HepG2 (cell line): ENCODE measurements around the gene OBSL1. TPM values are rescaled to one million over a fixed set of nuclear protein-coding genes. Genes with fewer than 3 reads are reported as not detected.

Experiments
- ATAC-seq: fragments of 200-7000 bp; cut with Tn5 transposase; 3 replicates; pipeline ENCODE4 v1.9.1; 2020; ENCODE audit warnings: mild to moderate bottlenecking, moderate library complexity
- BruUV-seq: library from RNA; stranded (reverse); fragments of 400-500 nt; replicated peaks from 2 replicates; lab custom pipeline; 2021; lab: Mats Ljungman, UMichigan
- CTCF ChIA-PET: fragments of 300-600 bp; formaldehyde crosslinking; extraction: SDS; loops from one replicate; lab custom pipeline; 2021; ENCODE audit warnings: low total read pairs, inconsistent platforms, low intra/inter-chr PET ratio; lab: Yijun Ruan, JAX
- POLR2A ChIA-PET: fragments of 350-600 bp; sonication (Branson Sonifier 250); formaldehyde crosslinking; loops from one replicate; lab custom pipeline; 2020; ENCODE audit warnings: antibody characterized with exemption, inconsistent platforms; lab: Yijun Ruan, JAX
- DNase-seq: peaks from one replicate; pipeline ENCODE4 v3.0.0-alpha.2; 2015; ENCODE audit warnings: low spot score
- FAIRE-seq: peaks from 3 replicates; lab custom pipeline; 2011; peaks lifted over from hg19 to GRCh38; lab: Jason Lieb, UNC
- H2AFZ ChIP-seq: one replicate; pipeline ENCODE4 v1.6.1; 2011; ENCODE audit warnings: low read length, inconsistent platforms
- H3K27ac ChIP-seq: fragments of 300-600 bp; 3 replicates; pipeline ENCODE4 v1.8.0; 2011; ENCODE audit warnings: mixed run types, mild to moderate bottlenecking, mixed read lengths, low read length, inconsistent platforms; ENCODE audit not compliant: insufficient read depth; ENCODE audit errors: extremely low read length
- H3K27me3 ChIP-seq, 2 experiments: fragments of 200-600 bp in 1 of 2; 2 replicates in 1 of 2; 3 replicates in 1 of 2; pipeline versions ENCODE4 v1.6.0 to v1.8.0; 2011; ENCODE audit warnings: low read length in 2 of 2, mild to moderate bottlenecking in 2 of 2, moderate library complexity in 2 of 2, inconsistent platforms in 1 of 2; ENCODE audit not compliant: insufficient read depth in 2 of 2, control insufficient read depth in 1 of 2
- H3K36me3 ChIP-seq, 2 experiments: fragments of 200-600 bp in 1 of 2; replicated peaks in 1 of 2; 2 replicates in 1 of 2; 3 replicates in 1 of 2; pipeline versions ENCODE4 v1.5.1 to v1.8.0; 2011; ENCODE audit warnings: low read length in 2 of 2, inconsistent platforms in 1 of 2; ENCODE audit not compliant: insufficient read depth in 2 of 2, control insufficient read depth in 1 of 2
- H3K4me1 ChIP-seq: 2 replicates; pipeline ENCODE4 v1.5.1; 2012; ENCODE audit warnings: low read length, inconsistent platforms; ENCODE audit not compliant: insufficient read depth
- H3K4me2 ChIP-seq: 2 replicates; pipeline ENCODE4 v1.6.0; 2011; ENCODE audit warnings: low read depth, low read length, inconsistent platforms
- H3K4me3 ChIP-seq, 3 experiments: fragments of 200-600 bp in 1 of 3; sonication (generic), shearing (Covaris generic) in 1 of 3; replicated peaks in 1 of 3; 2 replicates each; pipeline ENCODE4 v1.5.1; 2011 to 2016; ENCODE audit warnings: low read length in 3 of 3, inconsistent platforms in 2 of 3, low read depth in 2 of 3, mild to moderate bottlenecking in 2 of 3, control low read depth in 1 of 3, mixed read lengths in 1 of 3; ENCODE audit not compliant: insufficient read depth in 1 of 3
- H3K79me2 ChIP-seq: one replicate; pipeline ENCODE4 v1.6.1; 2011; ENCODE audit warnings: low read length, inconsistent platforms; ENCODE audit not compliant: insufficient read depth
- H3K9ac ChIP-seq: 2 replicates; pipeline ENCODE4 v1.6.0; 2011; ENCODE audit warnings: mild to moderate bottlenecking, low read depth, low read length, inconsistent platforms; ENCODE audit not compliant: insufficient read depth
- H3K9me3 ChIP-seq: 2 replicates; pipeline ENCODE4 v1.5.1; 2012; ENCODE audit warnings: mild to moderate bottlenecking, low read length
- H4K20me1 ChIP-seq: 2 replicates; pipeline ENCODE4 v1.6.0; 2011; ENCODE audit warnings: inconsistent platforms, mild to moderate bottlenecking, low read length, moderate library complexity; ENCODE audit not compliant: insufficient read depth
- ATF3 ChIP-seq: sonication (generic); formaldehyde crosslinking; IDR thresholded peaks from 2 replicates; pipeline ENCODE4 v1.4.0; 2020; ENCODE audit warnings: missing genetic modification reagents
- CAMTA2 ChIP-seq: sonication (generic); formaldehyde crosslinking; IDR thresholded peaks from 2 replicates; pipeline ENCODE4 v1.4.0; 2020; ENCODE audit warnings: mild to moderate bottlenecking, missing genetic modification reagents, borderline replicate concordance
- HNF4G ChIP-seq, 2 experiments: sonication (generic) in 1 of 2; formaldehyde crosslinking in 1 of 2; IDR thresholded peaks; 2 replicates each; pipeline versions ENCODE4 v1.4.0 to v1.6.1; 2011 to 2020; ENCODE audit warnings: borderline replicate concordance in 2 of 2, low read depth in 2 of 2, mild to moderate bottlenecking in 2 of 2, low read length in 1 of 2, missing genetic modification reagents in 1 of 2, moderate library complexity in 1 of 2
- IRF1 ChIP-seq: sonication (generic); formaldehyde crosslinking; IDR thresholded peaks from 2 replicates; pipeline ENCODE4 v1.4.0; 2020; ENCODE audit warnings: low read depth, mild to moderate bottlenecking, missing genetic modification reagents
- MXD4 ChIP-seq: IDR thresholded peaks from 2 replicates; pipeline ENCODE4 v1.6.1; 2016; ENCODE audit warnings: mild to moderate bottlenecking, missing biosample characterization, missing genetic modification reagents
- RBAK ChIP-seq: sonication (generic); formaldehyde crosslinking; IDR thresholded peaks from 2 replicates; pipeline ENCODE4 v1.5.1; 2020; ENCODE audit warnings: mild to moderate bottlenecking, missing genetic modification reagents
- SIN3B ChIP-seq: fragments of 150-350 bp; IDR thresholded peaks from 2 replicates; pipeline ENCODE4 v1.6.1; 2014; ENCODE audit warnings: low read length
- TOE1 ChIP-seq: sonication (generic); formaldehyde crosslinking; IDR thresholded peaks from 2 replicates; pipeline ENCODE4 v1.4.0; 2020; ENCODE audit warnings: mild to moderate bottlenecking, missing genetic modification reagents
- ZMAT5 ChIP-seq: sonication (generic); formaldehyde crosslinking; IDR thresholded peaks from 2 replicates; pipeline ENCODE4 v1.5.0; 2020; ENCODE audit warnings: mild to moderate bottlenecking, low read depth, missing genetic modification reagents, borderline replicate concordance
- ZNF318 ChIP-seq: sonication (generic); formaldehyde crosslinking; IDR thresholded peaks from 2 replicates; pipeline ENCODE4 v1.4.0; 2020; ENCODE audit warnings: mild to moderate bottlenecking, missing genetic modification reagents
- ZNF496 ChIP-seq: sonication (generic); formaldehyde crosslinking; IDR thresholded peaks from 2 replicates; pipeline ENCODE4 v1.8.1; 2023; ENCODE audit warnings: mild to moderate bottlenecking, moderate library complexity, missing genetic modification reagents; ENCODE audit not compliant: insufficient replicate concordance
- ZNF839 ChIP-seq: sonication (generic); formaldehyde crosslinking; IDR thresholded peaks from 2 replicates; pipeline ENCODE4 v1.4.0; 2020; ENCODE audit warnings: missing genetic modification reagents, mild to moderate bottlenecking, borderline replicate concordance
- WGBS: methylation state at CpG from one replicate; pipeline ENCODE4 v1.1.6; 2017; ENCODE audit warnings: low lambda C conversion rate; 5-methylcytosine and 5-hydroxymethylcytosine counted together
- in situ Hi-C: cut with HindIII; loops from 2 replicates; pipeline ENCODE4 v1.10.0; 2017; ENCODE audit warnings: low pct_unique_long_range_greater_than_20kb; ENCODE audit not compliant: extremely low pct_ligation_motif_present
- intact Hi-C: fragments of 100-400 bp; cut with micrococcal nuclease; formaldehyde crosslinking; loops from one replicate; pipeline ENCODE4 v1.10.0; 2022; ENCODE audit not compliant: unreplicated experiment
- polyA plus RNA-seq, 8 experiments: library from polyadenylated mRNA; depleted of rRNA in 3 of 8; stranded (reverse) in 7 of 8; unstranded in 1 of 8; fragments of >200 nt; fragmentation: Illumina TruSeq in 4 of 8; extraction: Trizol in 4 of 8; gene quantifications; 2 replicates each; pipeline versions ENCODE4 v1.2.1 to v1.2.3, GENCODE V29; 2011 to 2016; ENCODE audit warnings: low read depth in 4 of 8, missing spikeins in 1 of 8, mixed read lengths in 1 of 8; ENCODE audit not compliant: insufficient read depth in 1 of 8
- total RNA-seq, 5 experiments: library from RNA; depleted of rRNA; stranded (reverse); fragments of >200 nt; fragmentation: Illumina TruSeq; extraction: Trizol; gene quantifications; 2 replicates each; pipeline ENCODE4 v1.2.3, GENCODE V29; 2016; ENCODE audit warnings: low read depth in 1 of 5

OBSL1 gene
- total and polyA plus RNA-seq, 2 of the 13 experiments (the other 11 are each of a cell fraction or from before 2014, with no cell fraction given), result 86.7 to 218 TPM

- no peak for DNase-seq
- WGBS, result 48% methylated on average over 6 of the region's 6 CpGs
- Histone ChIP-seq H4K20me1 (no peaks in the 10 kb centered on the region), H3K79me2 (no peaks in the 10 kb centered on the region), H3K27ac (no peak overlapping the region), H2AFZ (no peak overlapping the region), H3K9ac (no peak overlapping the region), H3K4me1 (peaks cover 10% of the 10 kb centered on the region), H3K9me3 (no peaks in the 10 kb centered on the region), H3K27me3 (peaks cover 8 to 43% of the 10 kb centered on the region in 2 experiments), H3K4me2 (no peak overlapping the region), H3K4me3 (no peak overlapping the region), H3K36me3 (0 out of 5 replicates have a peak, but pooled peaks cover 0 to 6% of the 10 kb centered on the region in 2 experiments)
- ChIA-PET CTCF (no interaction called here), POLR2A (interaction anchor here (1.4 kb wide), 1 partner anchor 23 kb away, joined by 3 read pairs; the partner anchor contains the start of gene STK11IP)
- TF ChIP-seq HNF4G (IDR thresholded peaks at IDR 0.05; ENCODE audit: borderline replicate concordance, low read depth, low read length), result no peak
- TF ChIP-seq HNF4G (CRISPR knock-in tag; IDR thresholded peaks at IDR 0.05; ENCODE audit: borderline replicate concordance, low read depth), result no peak
- TF ChIP-seq ZNF496 (CRISPR knock-in tag), result no peak
- TF ChIP-seq TOE1 (CRISPR knock-in tag), result no peak
- no peak for TF ChIP-seq RBAK (CRISPR knock-in tag)
- no peak for TF ChIP-seq ATF3 (CRISPR knock-in tag)
- no peak for TF ChIP-seq SIN3B
- no peak for TF ChIP-seq MXD4 (CRISPR knock-in tag)
- no peak for TF ChIP-seq IRF1 (CRISPR knock-in tag)
- TF ChIP-seq ZNF318 (CRISPR knock-in tag), result no peak
- no peak for TF ChIP-seq ZMAT5 (CRISPR knock-in tag)
- TF ChIP-seq CAMTA2 (CRISPR knock-in tag), result no peak
- TF ChIP-seq ZNF839 (CRISPR knock-in tag), result no peak
- ATAC-seq, result no peak
- intact Hi-C loops (no loop called here), in situ Hi-C loops (no loop called here)
- no TSS peak for BruUV-seq
- no peak for FAIRE-seq
Measured at GRCh38 chr2:219620546-219620945, 49.2 kb upstream of the OBSL1 start.
